CD4-positive, alpha-beta T cell treated with Interleukin-6 for 4 hours (primary cell): ENCODE data around the gene JAK3.

Experiments used
- DNase-seq: peaks from one replicate; pipeline ENCODE4 v3.0.0-alpha.2; 2020; ENCODE audit warnings: mixed read lengths

JAK3 gene

GRCh38 chr19:17775991-17776803 lies 71.6 kb downstream of the JAK3 start:
- no peak for DNase-seq

DNA sequence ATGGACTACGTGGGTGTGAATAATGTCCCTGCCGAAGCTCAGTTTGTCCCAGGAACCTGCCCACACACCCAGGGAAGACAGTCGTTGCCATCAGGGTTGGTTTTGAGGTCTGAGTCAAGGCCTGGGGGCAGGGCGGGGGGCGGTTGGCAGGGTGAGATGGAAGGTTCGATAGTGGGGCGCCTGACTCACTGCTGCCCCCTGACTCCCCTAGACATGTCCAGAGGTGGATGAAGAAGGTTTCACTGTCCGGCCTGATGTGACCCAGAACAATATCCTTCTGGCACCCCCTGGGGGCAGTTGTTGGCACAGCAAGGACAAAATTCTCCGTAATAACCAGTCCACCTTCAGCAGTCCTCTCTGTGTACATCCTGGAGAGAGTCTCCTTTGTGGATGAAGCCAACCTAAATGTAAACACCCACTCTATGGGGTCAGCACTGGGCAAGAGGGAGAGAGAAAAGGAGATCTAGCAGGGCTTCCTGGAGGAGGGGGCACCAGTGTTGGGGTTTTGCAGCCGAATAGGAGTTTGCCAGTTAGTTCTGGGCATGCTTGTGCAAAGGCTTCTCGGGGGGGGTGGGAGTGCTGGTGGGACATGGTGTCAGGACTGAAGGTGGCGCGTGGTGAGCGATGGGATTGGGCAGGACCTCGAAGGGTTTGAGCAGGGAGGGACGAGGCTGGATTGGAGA lies 72.4 kb downstream of the JAK3 start:
- peak; percentile 56 for DNase-seq
